ENCODE measurements around the gene UROS. TPM values are rescaled to one million over a fixed set of nuclear protein-coding genes. Genes with fewer than 3 reads are reported as not detected.

The UROS gene
- total and polyA plus RNA-seq, 2 experiments from 2014 or later: 83.1 to 87.8 TPM

DNA sequence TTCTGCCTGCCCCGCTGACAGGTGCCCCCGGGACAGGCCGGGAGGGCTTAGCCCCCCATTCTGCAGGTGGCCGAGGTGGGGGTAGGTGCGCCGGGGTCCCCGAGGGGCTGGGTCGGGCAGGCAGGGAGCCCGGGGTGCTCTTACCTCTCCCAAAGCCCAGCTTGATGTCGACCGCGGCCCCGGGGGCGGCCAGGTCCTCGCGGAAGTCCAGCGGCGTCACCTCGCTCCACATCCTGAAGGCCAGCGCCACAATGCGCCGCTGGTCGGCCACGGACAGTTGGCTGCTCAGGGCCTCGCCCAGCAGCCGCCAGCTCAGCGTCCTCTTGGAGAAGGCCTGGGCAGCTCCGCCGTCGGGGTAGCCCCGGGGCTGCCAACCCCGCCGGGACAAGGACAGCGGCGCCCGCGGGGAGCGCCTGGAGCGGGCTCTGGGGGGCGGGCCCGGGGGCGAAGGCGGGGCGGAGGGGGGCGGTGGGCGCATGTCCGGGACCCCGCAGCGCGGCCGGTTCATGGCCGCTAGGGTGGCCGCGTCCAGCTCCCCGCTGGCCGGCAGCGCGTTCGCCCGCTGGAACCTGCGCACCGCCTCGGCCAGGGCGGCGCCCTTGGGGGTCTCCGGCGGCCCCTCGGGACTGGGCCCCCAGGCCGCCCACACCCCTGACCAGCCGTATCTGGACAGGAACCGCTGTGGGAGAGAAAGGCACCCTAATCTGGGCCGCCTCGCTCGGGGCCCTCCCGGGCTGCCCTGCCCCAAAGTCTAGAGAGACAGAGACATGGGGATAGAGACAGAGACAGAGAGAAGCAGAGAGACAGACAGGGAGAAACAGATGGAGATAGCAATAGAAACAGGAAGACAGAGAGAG, 49.1 kb downstream of the UROS start:
- no peak overlapping the region for H3K4me3 ChIP-seq
- no peaks in the 10 kb centered on the region for H3K4me1 ChIP-seq (ENCODE audit: insufficient read depth)
- TF ChIP-seq EZH2phosphoT487 (IDR thresholded peaks at IDR 0.05; ENCODE audit: insufficient read depth, low read depth): no peak
- H3K79me2 ChIP-seq (ENCODE audit: insufficient read depth): no peaks in the 10 kb centered on the region
- in situ Hi-C loops (cut with MboI): no loop called here
- DNase-seq: no peak
- H3K27me3 ChIP-seq (replicated peaks; ENCODE audit: insufficient read depth): no peaks in the 10 kb centered on the region
- H3K9me3 ChIP-seq (ENCODE audit: low read depth): no peaks in the 10 kb centered on the region
- no peaks in the 10 kb centered on the region for H3F3A ChIP-seq (ENCODE audit: insufficient read depth)
- H3K4me2 ChIP-seq (ENCODE audit: unreplicated experiment): no peak overlapping the region
- H3K36me3 ChIP-seq (ENCODE audit: low read depth): no peaks in the 10 kb centered on the region
- no peak overlapping the region for H2AFZ ChIP-seq
- no peak overlapping the region for H3K9ac ChIP-seq
- 93 to 96% methylated on average over 18 to 75 of the region's 75 CpGs for WGBS, 2 experiments (ENCODE audit: low coverage in 1 of 2, low lambda C conversion rate in 2 of 2, missing lambda C conversion rate in 2 of 2)
- H4K20me1 ChIP-seq (ENCODE audit: insufficient read depth): no peaks in the 10 kb centered on the region
- no peaks in the 10 kb centered on the region for H3K9me2 ChIP-seq (ENCODE audit: insufficient read depth)
- H3K27ac ChIP-seq: no peak overlapping the region

DNA sequence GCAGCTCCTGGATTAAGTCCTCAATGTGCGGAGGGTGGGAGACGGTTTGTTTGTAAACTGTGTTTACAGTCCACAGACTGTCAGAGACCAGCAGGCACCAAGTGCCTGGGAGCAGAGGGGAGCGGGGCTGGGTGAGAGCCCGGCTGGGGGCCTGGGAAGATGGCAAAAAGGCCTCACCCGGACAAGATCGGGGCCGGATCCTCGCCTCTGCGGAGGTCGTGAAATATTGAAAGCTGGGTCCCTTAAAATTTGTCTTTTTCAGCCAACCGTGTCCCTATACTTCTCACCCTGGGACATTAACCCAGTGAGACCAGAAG, 50.2 kb downstream of the UROS start:
- Histone ChIP-seq H3K27me3 (replicated peaks; ENCODE audit: insufficient read depth) (no peaks in the 10 kb centered on the region), H3K27ac (no peak overlapping the region)

DNA sequence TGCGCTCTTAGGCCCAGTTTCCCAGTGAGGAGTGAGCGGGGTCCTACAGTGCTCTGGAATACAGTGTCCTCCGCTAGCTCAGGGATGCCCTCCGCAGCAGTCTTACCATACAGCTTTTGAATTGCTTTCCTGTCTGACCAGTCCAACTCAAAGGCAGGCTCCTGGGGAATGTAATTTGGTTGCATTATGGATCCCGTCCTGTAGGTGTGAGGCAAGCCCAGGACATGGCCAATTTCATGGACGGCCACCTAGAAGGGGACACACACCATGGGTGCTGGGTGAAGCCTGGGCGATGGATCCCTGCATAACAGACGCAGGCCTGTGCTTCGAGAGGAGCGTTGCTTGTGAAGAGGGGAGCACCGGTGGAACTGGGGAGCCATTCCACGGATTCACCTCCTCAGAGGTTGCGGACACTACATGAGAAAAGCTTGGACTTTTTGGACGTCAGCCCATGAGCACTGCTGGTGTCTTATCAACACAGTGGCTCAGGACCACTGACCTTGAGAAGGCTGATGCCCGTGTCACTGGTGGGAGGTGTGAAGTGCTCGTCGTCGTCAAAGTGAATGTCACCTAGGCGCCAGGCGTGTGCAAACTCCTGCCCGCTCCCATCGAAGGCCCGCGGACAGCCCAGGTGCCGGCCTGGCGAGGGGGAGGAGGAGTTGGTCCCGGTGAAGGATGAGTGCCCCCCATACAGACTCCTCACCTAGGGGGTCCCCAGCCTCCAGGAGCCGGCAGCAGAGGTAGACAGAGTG, 50.8 kb downstream of the UROS start:
- no peaks in the 10 kb centered on the region for H3K27me3 ChIP-seq (replicated peaks; ENCODE audit: insufficient read depth)
- H2AFZ ChIP-seq: no peak overlapping the region
- WGBS, 2 experiments (ENCODE audit: low coverage in 1 of 2, low lambda C conversion rate in 2 of 2, missing lambda C conversion rate in 2 of 2): 91 to 94% methylated on average over 28 of the region's 28 CpGs
- H3K9me3 ChIP-seq (ENCODE audit: low read depth): no peaks in the 10 kb centered on the region
- H3K9ac ChIP-seq: no peak overlapping the region
- H3K36me3 ChIP-seq (ENCODE audit: low read depth): no peaks in the 10 kb centered on the region
- TF ChIP-seq EZH2 (IDR thresholded peaks at IDR 0.05; ENCODE audit: insufficient read depth, poor library complexity, severe bottlenecking) (no peak), EZH2phosphoT487 (IDR thresholded peaks at IDR 0.05; ENCODE audit: insufficient read depth, low read depth) (no peak)
- no peaks in the 10 kb centered on the region for H3K9me2 ChIP-seq (ENCODE audit: insufficient read depth)
- no peaks in the 10 kb centered on the region for H3K79me2 ChIP-seq (ENCODE audit: insufficient read depth)
- H3K4me2 ChIP-seq (ENCODE audit: unreplicated experiment): no peak overlapping the region
- no peak overlapping the region for H3K27ac ChIP-seq
- H3K4me1 ChIP-seq (ENCODE audit: insufficient read depth): no peaks in the 10 kb centered on the region
- in situ Hi-C loops (cut with MboI): no loop called here
- no peaks in the 10 kb centered on the region for H4K20me1 ChIP-seq (ENCODE audit: insufficient read depth)
- DNase-seq: no peak
- H3K4me3 ChIP-seq: no peak overlapping the region
- no peaks in the 10 kb centered on the region for H3F3A ChIP-seq (ENCODE audit: insufficient read depth)

More for the DNA sequence above, 50.2 kb downstream of the UROS start:
- no peak overlapping the region for H3K4me3 ChIP-seq
- no peaks in the 10 kb centered on the region for H3K79me2 ChIP-seq (ENCODE audit: insufficient read depth)
- no peaks in the 10 kb centered on the region for H4K20me1 ChIP-seq (ENCODE audit: insufficient read depth)
- H3K36me3 ChIP-seq (ENCODE audit: low read depth): no peaks in the 10 kb centered on the region
- in situ Hi-C loops (cut with MboI): no loop called here
- WGBS, 2 experiments (ENCODE audit: low coverage in 1 of 2, low lambda C conversion rate in 2 of 2, missing lambda C conversion rate in 2 of 2): 89 to 92% methylated on average over 11 of the region's 11 CpGs
- H3F3A ChIP-seq (ENCODE audit: insufficient read depth): no peaks in the 10 kb centered on the region
- no peak overlapping the region for H2AFZ ChIP-seq
- H3K9me2 ChIP-seq (ENCODE audit: insufficient read depth): no peaks in the 10 kb centered on the region
- DNase-seq: no peak
- TF ChIP-seq EZH2 (IDR thresholded peaks at IDR 0.05; ENCODE audit: insufficient read depth, poor library complexity, severe bottlenecking) (no peak), EZH2phosphoT487 (IDR thresholded peaks at IDR 0.05; ENCODE audit: insufficient read depth, low read depth) (no peak)
- no peaks in the 10 kb centered on the region for H3K4me1 ChIP-seq (ENCODE audit: insufficient read depth)
- no peak overlapping the region for H3K4me2 ChIP-seq (ENCODE audit: unreplicated experiment)
- H3K9me3 ChIP-seq (ENCODE audit: low read depth): no peaks in the 10 kb centered on the region
- H3K9ac ChIP-seq: no peak overlapping the region

DNA sequence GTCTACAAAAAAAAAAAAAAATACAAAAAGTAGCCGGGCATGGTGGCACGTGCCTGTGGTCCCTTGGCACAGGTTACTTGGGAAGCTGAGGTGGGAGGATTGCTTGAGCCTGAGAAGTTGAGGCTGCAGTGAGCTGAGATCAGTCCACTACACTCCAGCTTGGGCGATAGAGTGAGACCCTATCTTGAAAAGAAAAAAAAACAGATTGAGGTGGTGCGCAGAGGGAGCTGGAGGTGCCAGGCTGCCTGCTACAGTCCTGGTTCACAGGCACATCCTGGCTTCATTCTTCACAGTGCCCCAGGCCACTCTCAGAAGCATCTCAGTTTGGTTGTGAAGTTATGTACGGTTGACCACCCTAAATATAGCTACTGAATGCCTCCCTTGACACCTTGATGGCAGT, 52.2 kb downstream of the UROS start:
- in situ Hi-C loops (cut with MboI): no loop called here
- no peak for DNase-seq
- no peaks in the 10 kb centered on the region for H3K36me3 ChIP-seq (ENCODE audit: low read depth)
- no peaks in the 10 kb centered on the region for H3F3A ChIP-seq (ENCODE audit: insufficient read depth)
- WGBS, 2 experiments (ENCODE audit: low coverage in 1 of 2, low lambda C conversion rate in 2 of 2, missing lambda C conversion rate in 2 of 2): 95 to 96% methylated on average over 5 of the region's 5 CpGs
- no peak overlapping the region for H3K4me2 ChIP-seq (ENCODE audit: unreplicated experiment)
- TF ChIP-seq EZH2 (IDR thresholded peaks at IDR 0.05; ENCODE audit: insufficient read depth, poor library complexity, severe bottlenecking) (no peak), EZH2phosphoT487 (IDR thresholded peaks at IDR 0.05; ENCODE audit: insufficient read depth, low read depth) (no peak)
- no peaks in the 10 kb centered on the region for H3K79me2 ChIP-seq (ENCODE audit: insufficient read depth)
- H3K27ac ChIP-seq: no peak overlapping the region
- H3K4me1 ChIP-seq (ENCODE audit: insufficient read depth): no peaks in the 10 kb centered on the region
- H3K9ac ChIP-seq: no peak overlapping the region
- H3K27me3 ChIP-seq (replicated peaks; ENCODE audit: insufficient read depth): no peaks in the 10 kb centered on the region
- H3K4me3 ChIP-seq: no peak overlapping the region
- no peak overlapping the region for H2AFZ ChIP-seq
- H3K9me2 ChIP-seq (ENCODE audit: insufficient read depth): no peaks in the 10 kb centered on the region
- no peaks in the 10 kb centered on the region for H3K9me3 ChIP-seq (ENCODE audit: low read depth)
- H4K20me1 ChIP-seq (ENCODE audit: insufficient read depth): no peaks in the 10 kb centered on the region
